WTC11 (cell line): Measurements from ENCODE around the gene GNAZ. TPM values are rescaled to one million over a fixed set of nuclear protein-coding genes. Genes with fewer than 3 reads are reported as not detected.

Experiments used
- ATAC-seq: fragments of 200-7000 bp; cut with Tn5 transposase; 2 replicates; pipeline ENCODE4 v1.10.0; 2021; ENCODE audit warnings: mild to moderate bottlenecking, moderate library complexity
- CTCF ChIA-PET: fragments of 300-600 bp; sonication (Branson Sonifier 250); formaldehyde crosslinking; loops from one replicate; lab custom pipeline; 2021; ENCODE audit warnings: antibody characterized with exemption; lab: Charles Lee
- POLR2A ChIA-PET: fragments of 350-600 bp; sonication (Branson Sonifier 250); formaldehyde crosslinking; loops from one replicate; lab custom pipeline; 2021; ENCODE audit warnings: antibody characterized with exemption; lab: Charles Lee
- DNase-seq: peaks from one replicate; pipeline ENCODE4 v3.0.0; 2021; ENCODE audit warnings: low spot score
- H3K27ac Mint-ChIP-seq: 2 replicates; pipeline ENCODE4 v1.8.0; 2021; ENCODE audit warnings: mixed read lengths
- H3K27me3 Mint-ChIP-seq: 2 replicates; pipeline ENCODE4 v1.8.0; 2021; ENCODE audit warnings: low read depth, mild to moderate bottlenecking, moderate library complexity, mixed read lengths
- H3K36me3 Mint-ChIP-seq: 2 replicates; pipeline ENCODE4 v1.8.0; 2021; ENCODE audit warnings: mixed read lengths
- H3K4me1 Mint-ChIP-seq: 2 replicates; pipeline ENCODE4 v1.8.0; 2022; ENCODE audit warnings: mixed read lengths
- H3K4me3 Mint-ChIP-seq: 2 replicates; pipeline ENCODE4 v1.8.0; 2021; ENCODE audit warnings: mild to moderate bottlenecking, moderate library complexity, mixed read lengths
- H3K9me3 Mint-ChIP-seq: 2 replicates; pipeline ENCODE4 v1.8.0; 2021; ENCODE audit warnings: mixed read lengths
- AR ChIP-seq: fragments of 250-450 bp; sonication (Bioruptor Pico); IDR thresholded peaks from 2 replicates; pipeline ENCODE4 v1.9.0; 2021; ENCODE audit warnings: mild to moderate bottlenecking
- ARID4B ChIP-seq: sonication (generic); formaldehyde crosslinking; IDR thresholded peaks from 2 replicates; pipeline ENCODE4 v1.8.0; 2023; ENCODE audit warnings: missing genetic modification reagents, mild to moderate bottlenecking, borderline replicate concordance
- CREM ChIP-seq: sonication (generic); formaldehyde crosslinking; IDR thresholded peaks from 2 replicates; pipeline ENCODE4 v1.8.1; 2022; ENCODE audit warnings: mild to moderate bottlenecking, missing genetic modification reagents, moderate library complexity
- ETV6 ChIP-seq: sonication (generic); formaldehyde crosslinking; IDR thresholded peaks from 2 replicates; pipeline ENCODE4 v1.8.1; 2022; ENCODE audit warnings: mild to moderate bottlenecking, missing genetic modification reagents
- GABPB1 ChIP-seq: sonication (generic); formaldehyde crosslinking; IDR thresholded peaks from 2 replicates; pipeline ENCODE4 v1.8.1; 2023; ENCODE audit warnings: mild to moderate bottlenecking, missing genetic modification reagents
- HMGXB4 ChIP-seq: sonication (generic); formaldehyde crosslinking; IDR thresholded peaks from 2 replicates; pipeline ENCODE4 v1.8.1; 2023; ENCODE audit warnings: mild to moderate bottlenecking, moderate library complexity, missing genetic modification reagents
- MAX ChIP-seq: sonication (generic); formaldehyde crosslinking; IDR thresholded peaks from 2 replicates; pipeline ENCODE4 v1.8.0; 2022; ENCODE audit warnings: mild to moderate bottlenecking, missing genetic modification reagents
- MXD4 ChIP-seq: fragments of 250-450 bp; sonication (Bioruptor Pico); IDR thresholded peaks from 2 replicates; pipeline ENCODE4 v1.8.0; 2021; ENCODE audit warnings: mild to moderate bottlenecking, moderate library complexity, borderline replicate concordance
- NFYB ChIP-seq: sonication (generic); formaldehyde crosslinking; conservative IDR thresholded peaks from 2 replicates; pipeline ENCODE4 v1.8.0; 2022; ENCODE audit warnings: low read depth, missing genetic modification reagents
- NR1H2 ChIP-seq: sonication (generic); formaldehyde crosslinking; IDR thresholded peaks from 2 replicates; pipeline ENCODE4 v1.9.0; 2021; ENCODE audit warnings: mild to moderate bottlenecking, moderate library complexity, missing genetic modification reagents
- NR3C1 ChIP-seq: sonication (generic); formaldehyde crosslinking; conservative IDR thresholded peaks from 2 replicates; pipeline ENCODE4 v1.8.1; 2023; ENCODE audit warnings: low read depth, mild to moderate bottlenecking, missing genetic modification reagents
- RORB ChIP-seq: fragments of 250-450 bp; sonication (Bioruptor Pico); IDR thresholded peaks from 2 replicates; pipeline ENCODE4 v1.9.0; 2021; ENCODE audit warnings: mild to moderate bottlenecking
- SMAD4 ChIP-seq: sonication (generic); formaldehyde crosslinking; IDR thresholded peaks from 2 replicates; pipeline ENCODE4 v1.8.0; 2022; ENCODE audit warnings: mild to moderate bottlenecking, missing genetic modification reagents
- TP53 ChIP-seq: sonication (generic); formaldehyde crosslinking; IDR thresholded peaks from 2 replicates; pipeline ENCODE4 v1.8.1; 2023; ENCODE audit warnings: mild to moderate bottlenecking, missing genetic modification reagents
- ZNF232 ChIP-seq: sonication (generic); formaldehyde crosslinking; IDR thresholded peaks from 2 replicates; pipeline ENCODE4 v1.8.0; 2022; ENCODE audit warnings: mild to moderate bottlenecking, missing genetic modification reagents
- ZNF281 ChIP-seq: sonication (generic); formaldehyde crosslinking; IDR thresholded peaks from 2 replicates; pipeline ENCODE4 v1.8.0; 2023; ENCODE audit warnings: mild to moderate bottlenecking, missing genetic modification reagents
- ZNF416 ChIP-seq: fragments of 250-450 bp; sonication (Bioruptor Pico); IDR thresholded peaks from 2 replicates; pipeline ENCODE4 v1.9.0; 2021; ENCODE audit warnings: mild to moderate bottlenecking, inconsistent platforms
- ZNF423 ChIP-seq: fragments of 250-450 bp; sonication (Bioruptor Pico); IDR thresholded peaks from 2 replicates; pipeline ENCODE4 v2.1.2; 2022; ENCODE audit warnings: mild to moderate bottlenecking, moderate library complexity
- total RNA-seq: library from RNA; stranded (reverse); gene quantifications from 3 replicates; pipeline ENCODE4 v1.2.3, GENCODE V29; 2021

Gene GNAZ
- total RNA-seq, 1 experiment from 2014 or later, result 9.9 TPM

GRCh38 chr22:23054531-23055257 is 15.6 kb upstream of the GNAZ start (continued):
- no peak for TF ChIP-seq ARID4B (CRISPR knock-in tag)
- no peak for TF ChIP-seq ZNF232
- no peak for TF ChIP-seq SMAD4 (CRISPR knock-in tag)
- no peak for TF ChIP-seq CREM (CRISPR knock-in tag)

- ChIA-PET CTCF (interaction anchor here (1.2 kb wide), 1 partner anchor 96 kb away, joined by 4 read pairs; no protein-coding TSS in a partner anchor), POLR2A (no interaction called here)
- no peak for ATAC-seq
- Mint-ChIP-seq H3K9me3 (peaks cover 15% of the 10 kb centered on the region), H3K27ac (no peak overlapping the region), H3K4me3 (no peak overlapping the region), H3K4me1 (no peaks in the 10 kb centered on the region), H3K36me3 (no peaks in the 10 kb centered on the region), H3K27me3 (peaks cover 22% of the 10 kb centered on the region)
- DNase-seq, result peak; percentile 3
- TF ChIP-seq NFYB (CRISPR knock-in tag) (no peak), ARID4B (CRISPR knock-in tag) (no peak), RORB (CRISPR knock-in tag) (no peak), HMGXB4 (no peak), MAX (no peak), ZNF423 (CRISPR knock-in tag) (no peak), NR1H2 (no peak), GABPB1 (no peak), ZNF232 (no peak), ZNF281 (CRISPR knock-in tag) (no peak), ZNF416 (no peak), NR3C1 (no peak), ETV6 (CRISPR knock-in tag) (no peak), MXD4 (CRISPR knock-in tag) (no peak), AR (CRISPR knock-in tag) (no peak), TP53 (no peak)
These were observed 14.7 kb upstream of the GNAZ start for GRCh38 chr22:23055449-23056179.
